GM18520 (cell line): ENCODE measurements around the gene BCKDHB.
A peak's percentile ranks its signal among the peaks of the same experiment; 100 is the strongest.

Experiments
- ATAC-seq: cut with Tn5 transposase; IDR thresholded peaks from one replicate; pipeline ENCODE4 v1.9.1; 2021; ENCODE audit not compliant: unreplicated experiment

BCKDHB gene

GRCh38 chr6:80366714-80367113, 260.2 kb downstream of the BCKDHB start:
- ATAC-seq = no peak

GRCh38 chr6:80376411-80376810, 269.9 kb downstream of the BCKDHB start:
- ATAC-seq = no peak

- no peak for ATAC-seq
Observed at GRCh38 chr6:80380566-80380965, 274.1 kb downstream of the BCKDHB start.

GRCh38 chr6:80382811-80383210, 276.3 kb downstream of the BCKDHB start:
- peak; percentile 45 for ATAC-seq

GRCh38 chr6:80388507-80388906, 282.0 kb downstream of the BCKDHB start:
- peak; percentile 83 for ATAC-seq
